C4-2B (cell line): Measurements from ENCODE around the gene ADAMTSL1.

Experiments
- H3K27ac ChIP-seq: fragments of 450-650 bp; 2 replicates; pipeline ENCODE4 v1.5.1; 2017
- ZFX ChIP-seq: fragments of 450-650 bp; IDR thresholded peaks from 2 replicates; pipeline ENCODE4 v1.6.1; 2017
- TF ChIP-seq, protein P1 (sequence below): fragments of 450-650 bp; conservative IDR thresholded peaks from 2 replicates; pipeline ENCODE4 v1.5.1; 2017; ENCODE audit warnings: mild to moderate bottlenecking

The ADAMTSL1 gene

GRCh38 chr9:18906656-18907395 is 432.9 kb downstream of the ADAMTSL1 start:
- no peak overlapping the region for H3K27ac ChIP-seq
- TF ChIP-seq, protein P1, sequence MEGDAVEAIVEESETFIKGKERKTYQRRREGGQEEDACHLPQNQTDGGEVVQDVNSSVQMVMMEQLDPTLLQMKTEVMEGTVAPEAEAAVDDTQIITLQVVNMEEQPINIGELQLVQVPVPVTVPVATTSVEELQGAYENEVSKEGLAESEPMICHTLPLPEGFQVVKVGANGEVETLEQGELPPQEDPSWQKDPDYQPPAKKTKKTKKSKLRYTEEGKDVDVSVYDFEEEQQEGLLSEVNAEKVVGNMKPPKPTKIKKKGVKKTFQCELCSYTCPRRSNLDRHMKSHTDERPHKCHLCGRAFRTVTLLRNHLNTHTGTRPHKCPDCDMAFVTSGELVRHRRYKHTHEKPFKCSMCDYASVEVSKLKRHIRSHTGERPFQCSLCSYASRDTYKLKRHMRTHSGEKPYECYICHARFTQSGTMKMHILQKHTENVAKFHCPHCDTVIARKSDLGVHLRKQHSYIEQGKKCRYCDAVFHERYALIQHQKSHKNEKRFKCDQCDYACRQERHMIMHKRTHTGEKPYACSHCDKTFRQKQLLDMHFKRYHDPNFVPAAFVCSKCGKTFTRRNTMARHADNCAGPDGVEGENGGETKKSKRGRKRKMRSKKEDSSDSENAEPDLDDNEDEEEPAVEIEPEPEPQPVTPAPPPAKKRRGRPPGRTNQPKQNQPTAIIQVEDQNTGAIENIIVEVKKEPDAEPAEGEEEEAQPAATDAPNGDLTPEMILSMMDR = no peak
- TF ChIP-seq ZFX = no peak

GRCh38 chr9:18907927-18908625 is 434.1 kb downstream of the ADAMTSL1 start:
- no peak overlapping the region for H3K27ac ChIP-seq
- TF ChIP-seq, protein P1 = no peak
- no peak for TF ChIP-seq ZFX

DNA sequence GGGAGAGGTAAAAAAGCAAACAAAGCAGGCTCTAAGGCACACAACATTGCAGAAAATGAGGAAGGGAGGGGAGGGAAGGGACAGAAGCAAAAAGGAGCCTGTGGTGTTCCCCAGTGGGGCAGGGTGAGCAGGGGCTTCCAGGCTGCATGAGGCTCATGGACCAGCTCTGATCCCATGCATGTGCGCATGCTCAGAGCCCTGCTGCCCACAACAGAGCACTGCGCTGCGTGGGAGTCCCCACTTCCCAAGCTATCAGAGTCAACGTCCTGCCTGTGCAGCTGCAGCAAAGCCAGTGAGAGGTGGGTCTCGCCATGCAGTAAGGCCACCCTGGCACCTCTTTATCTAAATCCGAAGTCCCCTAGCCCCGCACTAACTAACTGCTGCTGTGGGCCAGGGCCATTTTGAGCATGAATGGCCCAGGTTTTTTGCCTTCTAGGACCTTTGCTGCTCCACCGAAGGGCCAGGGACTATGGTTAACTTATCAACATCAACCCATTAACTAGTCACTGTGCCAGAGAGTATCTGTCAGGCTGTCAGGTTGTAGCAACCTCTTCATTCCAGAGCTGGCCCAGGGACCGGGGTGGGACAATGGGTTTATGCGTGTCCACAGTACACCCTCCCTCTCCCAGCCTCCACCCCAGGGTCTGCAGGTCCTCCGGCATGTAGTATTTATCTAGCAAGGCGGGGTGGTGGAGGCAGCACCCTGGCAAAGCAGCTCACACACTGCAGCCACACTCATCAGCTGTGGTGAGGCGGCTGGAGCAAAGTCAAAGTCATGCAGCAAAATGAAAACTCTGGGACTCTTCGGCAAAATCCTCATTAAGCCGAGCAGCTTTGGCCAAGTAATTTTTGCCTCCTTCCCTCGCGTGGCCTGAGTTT is 435.4 kb downstream of the ADAMTSL1 start:
- TF ChIP-seq, protein P1 = no peak
- no peak overlapping the region for H3K27ac ChIP-seq

DNA sequence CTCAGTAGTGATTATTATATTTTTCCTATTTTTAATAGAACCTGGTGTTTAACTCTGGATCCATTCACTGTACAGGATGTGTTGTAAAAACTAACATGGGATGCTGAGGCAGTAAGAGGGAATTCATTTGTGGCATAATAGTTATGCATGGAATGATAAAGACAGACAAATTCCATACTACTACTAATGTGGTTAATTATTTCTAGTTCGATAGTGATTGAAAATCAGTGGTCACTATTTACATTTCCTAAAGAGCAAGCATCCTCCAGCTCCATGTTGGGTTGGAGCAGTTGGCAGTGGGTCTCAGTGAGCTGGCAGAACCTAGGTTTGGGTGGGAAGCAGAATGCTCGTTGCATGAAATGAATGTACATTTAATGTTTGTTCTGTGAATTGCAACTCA is 436.5 kb downstream of the ADAMTSL1 start:
- no peak overlapping the region for H3K27ac ChIP-seq
- no peak for TF ChIP-seq ZFX
- TF ChIP-seq, protein P1 = no peak

GRCh38 chr9:18910916-18911315 is 437.0 kb downstream of the ADAMTSL1 start:
- TF ChIP-seq, protein P1 = no peak
- TF ChIP-seq ZFX = no peak
- H3K27ac ChIP-seq = no peak overlapping the region

DNA sequence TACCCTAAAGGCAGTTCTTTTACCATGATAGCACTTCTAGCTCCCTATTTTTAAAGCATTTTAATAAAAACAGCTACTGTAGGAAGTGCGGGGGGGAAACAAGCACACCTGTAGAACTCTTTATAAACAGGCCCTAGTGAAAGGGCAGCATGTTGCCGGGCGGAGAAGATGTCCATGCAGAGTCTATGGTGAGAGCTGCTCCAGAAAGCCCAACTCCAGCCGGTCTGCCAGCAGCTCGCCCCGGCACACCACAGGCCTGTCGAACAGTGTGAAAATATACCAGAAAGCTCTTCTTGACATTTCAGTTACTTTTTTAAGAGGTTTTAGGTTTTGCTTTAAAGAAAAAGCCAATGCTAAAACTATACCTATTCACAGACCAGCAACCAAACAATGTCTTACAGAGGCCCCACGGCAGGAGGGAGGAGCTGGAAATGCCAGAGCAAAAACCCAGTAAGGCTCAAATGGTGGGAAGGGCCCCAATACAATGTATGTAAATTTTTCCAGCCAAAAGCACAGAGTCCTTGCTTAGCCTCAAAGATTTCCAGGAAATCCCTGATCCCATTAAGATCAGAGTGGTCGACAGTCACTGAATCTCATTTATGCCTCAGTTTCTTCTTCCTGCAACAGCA is 437.9 kb downstream of the ADAMTSL1 start:
- TF ChIP-seq, protein P1 = no peak
- TF ChIP-seq ZFX = no peak
- no peak overlapping the region for H3K27ac ChIP-seq
